Pancreas (tissue), 10 donors: ENCODE results near the gene ATP1A1. TPM values are rescaled to one million over a fixed set of nuclear protein-coding genes. Genes with fewer than 3 reads are reported as not detected.

Experiments
- ATAC-seq, 4 donors: fragments of 200-7000 bp; cut with Tn5 transposase; one replicate each; pipeline versions ENCODE4 v1.8.0 to v1.9.1; 2020; ENCODE audit warnings: mild to moderate bottlenecking in 4 of 4, moderate library complexity in 4 of 4
- DNase-seq, 6 donors: peaks; one replicate each; pipeline ENCODE4 v3.0.0-alpha.2; 2020
- FAIRE-seq: peaks from 2 replicates; lab custom pipeline; 2012; peaks lifted over from hg19 to GRCh38; lab: Jason Lieb, UNC
- H3K27ac ChIP-seq, 4 donors: fragments of 200-600 bp; sonication (generic); 1 replicate in 3 of 4; 2 replicates in 1 of 4; pipeline versions ENCODE4 v1.5.0 to v1.8.0; 2020
- H3K27me3 ChIP-seq, 4 donors: fragments of 200-600 bp; one replicate each; pipeline ENCODE4 v1.8.0; 2021
- H3K36me3 ChIP-seq, 3 donors: fragments of 200-600 bp; sonication (generic) in 1 of 3; one replicate each; pipeline versions ENCODE4 v1.5.0 to v1.8.0; 2020 to 2021
- H3K4me1 ChIP-seq, 3 donors: fragments of 200-600 bp; one replicate each; pipeline ENCODE4 v1.8.0; 2021
- H3K4me3 ChIP-seq, 4 donors: fragments of 200-600 bp; sonication (generic) in 2 of 4; one replicate each; pipeline versions ENCODE4 v1.5.0 to v1.8.0; 2020 to 2021
- H3K9me3 ChIP-seq, 4 donors: fragments of 200-600 bp; one replicate each; pipeline ENCODE4 v1.8.0; 2021
- CTCF ChIP-seq, 4 donors: fragments of 200-600 bp; sonication (generic) in 3 of 4; IDR thresholded peaks; one replicate each; pipeline versions ENCODE4 v1.5.0 to v1.8.0; 2021; ENCODE audit warnings: antibody characterized with exemption in 4 of 4
- WGBS, 2 donors: extraction: QIAGEN DNeasy Blood & Tissue Kit; methylation state at CpG; one replicate each; pipeline ENCODE4 v1.1.7; 2013; 5-methylcytosine and 5-hydroxymethylcytosine counted together
- intact Hi-C, 3 donors: fragments of 100-400 bp; cut with DNase I; formaldehyde crosslinking; loops; one replicate each; pipeline versions ENCODE4 v1.11.1 to v1.14.2; 2022
- polyA plus RNA-seq, 2 donors: library from polyadenylated mRNA; stranded (reverse); fragments of 200-250 nt; gene quantifications; one replicate each; pipeline ENCODE4 v1.2.3, GENCODE V29; 2013
- total RNA-seq, 6 donors: library from RNA; stranded (reverse); fragmentation: NEBNext Ultra II Directional in 4 of 6; extraction: Animal tissue kit (Norgen Biotek cat#: 25700) in 4 of 6; gene quantifications; one replicate each; pipeline versions ENCODE4 v1.2.1 to v1.2.4, GENCODE V29; 2021 to 2023
- donor health status: healthy with polysubstance abuse.
- donor health status: DM: no; HTN: no; CAD: no; lungs with moderate emphysema.
- donor health status: DM: no; HTN: no; CAD: no.
- donor health status: control.
- donor health status: control.
- donor health status: Bipolar disorder and iron deficiency.
- donor health status: DM: yes; HTN: yes; CAD: no.
- donor health status: DM: no; HTN: no; CAD: no.
- donor health status: DM: no; HTN: no; CAD: no.
- donor health status: DM: yes; HTN: yes; CAD: no.

Gene ATP1A1
- total and polyA plus RNA-seq, 8 donors, result 226 to 735 (median 490) TPM

GRCh38 chr1:116356067-116356466 is 17.0 kb upstream of the ATP1A1 start:
- H3K4me3 ChIP-seq, result no peak overlapping the region
- no peak for TF ChIP-seq CTCF (IDR thresholded peaks at IDR 0.05)
- H3K9me3 ChIP-seq, result no peaks in the 10 kb centered on the region
- no peaks in the 10 kb centered on the region for H3K36me3 ChIP-seq
- FAIRE-seq, result no peak
- WGBS, 2 donors, result 84 to 90% methylated on average over 4 of the region's 4 CpGs
- no peak for DNase-seq
- intact Hi-C loops, result no loop called here
- H3K27me3 ChIP-seq, result no peaks in the 10 kb centered on the region
- no peak for ATAC-seq
- no peak overlapping the region for H3K27ac ChIP-seq
- H3K4me1 ChIP-seq, result peaks cover 0 to 5% (median 5%) of the 10 kb centered on the region in 3 donors

- ATAC-seq (no peak), DNase-seq (no peak), FAIRE-seq (no peak)
- no peaks in the 10 kb centered on the region for H3K9me3 ChIP-seq
- TF ChIP-seq CTCF (IDR thresholded peaks at IDR 0.05), result no peak
- no peaks in the 10 kb centered on the region for H3K27me3 ChIP-seq
- no peak overlapping the region for H3K4me3 ChIP-seq
- 67 to 77% methylated on average over 2 of the region's 2 CpGs for WGBS, 2 donors
- H3K27ac ChIP-seq, result no peak overlapping the region
- H3K4me1 ChIP-seq, result peaks cover 0 to 5% (median 5%) of the 10 kb centered on the region in 3 donors
- intact Hi-C loops, result no loop called here
- H3K36me3 ChIP-seq, result no peaks in the 10 kb centered on the region
Observed at GRCh38 chr1:116356673-116357072, 16.4 kb upstream of the ATP1A1 start.

GRCh38 chr1:116357487-116357886 is 15.6 kb upstream of the ATP1A1 start:
- Histone ChIP-seq H3K27me3 (no peaks in the 10 kb centered on the region), H3K9me3 (no peaks in the 10 kb centered on the region), H3K36me3 (no peaks in the 10 kb centered on the region), H3K27ac (no peak overlapping the region), H3K4me1 (peaks cover 0 to 5% (median 5%) of the 10 kb centered on the region in 3 donors), H3K4me3 (no peak overlapping the region)
- no peak for DNase-seq
- intact Hi-C loops, result no loop called here
- WGBS, 2 donors, result 100% methylated on average over 1 of the region's 1 CpG
- TF ChIP-seq CTCF (IDR thresholded peaks at IDR 0.05), result no peak
- no peak for FAIRE-seq
- no peak for ATAC-seq

- no peak overlapping the region for H3K4me3 ChIP-seq
- TF ChIP-seq CTCF (IDR thresholded peaks at IDR 0.05), result no peak
- no peak for FAIRE-seq
- ATAC-seq, result peak in 3 of 4 donors; percentile 20 to 73 (median 59)
- no peak overlapping the region for H3K27ac ChIP-seq
- H3K9me3 ChIP-seq, result no peaks in the 10 kb centered on the region
- DNase-seq, result no peak
- no peaks in the 10 kb centered on the region for H3K27me3 ChIP-seq
- 56 to 57% methylated on average over 2 of the region's 2 CpGs for WGBS, 2 donors
- intact Hi-C loops, result no loop called here
- peaks cover 0 to 5% (median 5%) of the 10 kb centered on the region in 3 donors for H3K4me1 ChIP-seq
- H3K36me3 ChIP-seq, result no peaks in the 10 kb centered on the region
Observed at GRCh38 chr1:116359060-116359830, 13.8 kb upstream of the ATP1A1 start.

- Histone ChIP-seq H3K9me3 (no peaks in the 10 kb centered on the region), H3K27me3 (no peaks in the 10 kb centered on the region), H3K27ac (peak overlapping the region in 1 of 4 donors; percentile 0), H3K4me1 (peaks cover 0 to 5% (median 5%) of the 10 kb centered on the region in 3 donors), H3K4me3 (no peak overlapping the region), H3K36me3 (no peaks in the 10 kb centered on the region)
- 85 to 92% methylated on average over 1 of the region's 1 CpG for WGBS, 2 donors
- intact Hi-C loops, result loop anchor here in 1 of 3 donors (10.0 kb wide), 1 partner anchor 125 kb away; no protein-coding TSS in a partner anchor
- no peak for FAIRE-seq
- TF ChIP-seq CTCF (IDR thresholded peaks at IDR 0.05), result no peak
- DNase-seq, result no peak
- ATAC-seq, result no peak
Observed at GRCh38 chr1:116359871-116360270, 13.2 kb upstream of the ATP1A1 start.
